ENCODE data around the gene HEMK1. TPM values are rescaled to one million over a fixed set of nuclear protein-coding genes. Genes with fewer than 3 reads are reported as not detected.

Gene HEMK1
- total and polyA plus RNA-seq, 2 of the 8 experiments (the other 6 are each of a cell fraction or from before 2014, with no cell fraction given), result 9.7 to 10.6 TPM

- Histone ChIP-seq H3K23me2 (ENCODE audit: low read depth, low read length) (no peaks in the 10 kb centered on the region; the same call in 1 of the 2 replicates), H3K14ac (ENCODE audit: insufficient read length) (no peak overlapping the region), H3K79me1 (ENCODE audit: low read depth, low read length) (no peaks in the 10 kb centered on the region), H3K18ac (ENCODE audit: extremely low read depth, low read length) (peak overlapping the region; percentile 96), H2BK20ac (ENCODE audit: low read length) (peak overlapping the region; percentile 100), H4K20me1 (replicated peaks in 1 of 2; ENCODE audit: control insufficient read depth in 1 of 2, insufficient read depth in 2 of 2, low read length in 2 of 2) (no peaks in the 10 kb centered on the region), H3K9ac (replicated peaks in 1 of 4; ENCODE audit: extremely low read depth in 1 of 4, low read depth in 3 of 4, low read length in 3 of 4) (no peak overlapping the region), H2AFZ (ENCODE audit: low read length) (peak overlapping the region; percentile 41; the same call in 1 of the 2 replicates), H3K4me1 (replicated peaks in 1 of 4; ENCODE audit: control insufficient read depth in 3 of 4, insufficient read depth in 4 of 4, low read length in 3 of 4) (peaks cover 6 to 9% (median 8%) of the 10 kb centered on the region in 4 experiments), H3K9me3 (ENCODE audit: insufficient read depth in 2 of 2, low read depth in 1 of 2, low read length in 1 of 2) (no peaks in the 10 kb centered on the region), H2AK5ac (ENCODE audit: low read depth, low read length) (peak overlapping the region; percentile 88; the same call in 1 of the 2 replicates), H2BK12ac (ENCODE audit: low read depth, low read length) (peak overlapping the region; percentile 99; the same call in 1 of the 2 replicates), H3K4me3 (ENCODE audit: extremely low read depth in 1 of 4, insufficient read depth in 2 of 4, low read depth in 3 of 4, low read length in 4 of 4) (peak overlapping the region in 1 of 4 experiments; percentile 19; a peak in 1 of 8 replicates), H4K5ac (ENCODE audit: insufficient read length, low read depth, low read length) (peak overlapping the region; percentile 1), H3K4me2 (ENCODE audit: insufficient read depth in 1 of 2, low read depth in 2 of 2, low read length in 2 of 2) (peak overlapping the region; percentile 31 to 39; a peak in 3 of 4 replicates), H3K56ac (replicated peaks; ENCODE audit: insufficient read length, low read depth, low read length) (no peak overlapping the region), H3K27me3 (replicated peaks in 1 of 4; ENCODE audit: control insufficient read depth in 3 of 4, extremely low read depth in 1 of 4, insufficient read depth in 3 of 4, low read length in 3 of 4) (no peaks in the 10 kb centered on the region; a peak in 2 of 7 replicates), H4K8ac (ENCODE audit: extremely low read depth, insufficient read depth, low read length) (no peak overlapping the region), H3K23ac (ENCODE audit: insufficient read length) (no peak overlapping the region), H2BK5ac (ENCODE audit: low read depth, low read length) (peak overlapping the region; percentile 87; the same call in 1 of the 2 replicates), H2BK15ac (ENCODE audit: low read length) (peak overlapping the region; percentile 97; the same call in 1 of the 2 replicates), H3K36me3 (ENCODE audit: control insufficient read depth in 2 of 4, insufficient read depth in 4 of 4, low read length in 3 of 4) (no peaks in the 10 kb centered on the region), H4K91ac (replicated peaks; ENCODE audit: insufficient read length, low read length) (peak overlapping the region; percentile 16), H2BK120ac (replicated peaks; ENCODE audit: low read depth, low read length) (peak overlapping the region; percentile 25), H3K4ac (replicated peaks; ENCODE audit: insufficient read length, low read depth, low read length) (no peak overlapping the region), H3K27ac (ENCODE audit: low read depth, low read length) (no peak overlapping the region), H3K79me2 (ENCODE audit: control insufficient read depth in 1 of 2, insufficient read depth in 2 of 2, low read length in 2 of 2) (no peaks in the 10 kb centered on the region)
- CTCF ChIA-PET (ENCODE audit: partially characterized antibody), result interaction anchor here (0.7 to 46.5 kb wide), 19 partner anchors 11 to 190 kb away, joined by 3 to 863 read pairs (median 10); partner anchors contain the start of genes CACNA2D2, CISH and MAPKAPK3
- no peak for FAIRE-seq
- DNase-seq (ENCODE audit: low read depth in 1 of 2, low spot score in 2 of 2), result no peak
- POLR2A ChIA-PET (ENCODE audit: partially characterized antibody), result interaction anchor here (1.0 to 2.1 kb wide), 5 partner anchors 16 to 169 kb away, joined by 3 to 6 read pairs (median 4); partner anchors contain the start of gene CACNA2D2
- 64% methylated on average over 12 of the region's 18 CpGs; no CpG with 5 or more reads in 1 of the 2 experiments for WGBS, 2 experiments (ENCODE audit: extremely low coverage in 1 of 2, insufficient coverage in 1 of 2, insufficient read length in 1 of 2, insufficient replicate concordance in 2 of 2, low coverage in 1 of 2, low lambda C conversion rate in 2 of 2, missing lambda C conversion rate in 1 of 2)
- TF ChIP-seq CHD1 (IDR thresholded peaks at IDR 0.05; ENCODE audit: low read depth, low read length) (no peak), MAX (IDR thresholded peaks at IDR 0.05) (peak; percentile 18; the same call in 1 of the 2 replicates), CTCF (IDR thresholded peaks at IDR 0.05; ENCODE audit: control extremely low read depth in 1 of 3, insufficient read depth in 1 of 3, low read depth in 1 of 3, low read length in 3 of 3) (no peak), CHD2 (IDR thresholded peaks at IDR 0.05; ENCODE audit: low read length) (no peak), RBBP5 (IDR thresholded peaks at IDR 0.05; ENCODE audit: borderline replicate concordance, low read depth, low read length) (no peak), SP4 (IDR thresholded peaks at IDR 0.05; ENCODE audit: low read length) (no peak), KDM4A (IDR thresholded peaks at IDR 0.05; ENCODE audit: low read depth, low read length, severe bottlenecking) (no peak), POLR2A (IDR thresholded peaks at IDR 0.05; ENCODE audit: control extremely low read depth in 1 of 2, low read depth in 2 of 2, low read length in 2 of 2) (no peak)
These were observed 29.7 kb upstream of the HEMK1 start for GRCh38 chr3:50539356-50540286.
